ENCODE data around the gene DOLK.
A peak's percentile ranks its signal among the peaks of the same experiment; 100 is the strongest.

Gene DOLK

DNA sequence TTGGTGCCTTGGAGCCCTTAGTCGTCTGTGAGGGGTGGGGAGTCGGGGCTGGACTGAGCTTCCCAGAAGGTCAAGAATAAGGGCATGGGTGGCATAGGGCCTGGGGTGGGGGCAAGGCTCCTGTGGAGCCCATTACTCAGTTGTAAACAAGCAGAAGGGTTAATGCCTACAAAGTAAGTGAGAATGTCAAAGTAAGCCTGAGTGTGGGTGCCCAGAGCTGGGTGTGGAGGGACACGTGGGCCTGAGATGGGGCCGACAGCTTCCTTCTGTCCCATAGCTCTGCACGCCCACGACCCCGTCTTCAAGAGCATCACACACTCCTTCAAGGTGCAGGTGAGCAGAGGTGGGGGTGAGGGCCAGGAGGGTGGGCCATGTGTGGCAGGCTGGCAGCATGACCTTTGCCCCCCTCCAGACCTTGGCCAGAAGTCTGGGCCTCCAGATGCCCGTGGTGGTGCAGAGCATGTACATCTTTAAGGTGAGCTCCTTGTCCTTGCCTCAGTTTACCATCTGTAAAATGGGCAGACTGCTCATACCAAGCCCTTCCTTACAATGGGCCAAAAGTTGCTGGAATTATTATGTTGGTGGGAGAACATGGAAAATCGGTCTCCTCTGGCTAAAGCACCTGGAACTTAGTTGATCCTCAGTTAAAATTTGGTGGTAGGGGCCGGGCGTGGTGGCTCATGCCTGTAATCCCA lies 11.1 kb downstream of the DOLK start:
- Histone ChIP-seq H3K4me1 (ENCODE audit: control insufficient read depth in 2 of 2, insufficient read depth in 2 of 2, low read length in 2 of 2) (no peaks in the 10 kb centered on the region), H3K27me3 (ENCODE audit: control insufficient read depth in 2 of 2, insufficient read depth in 2 of 2, low read length in 2 of 2) (no peaks in the 10 kb centered on the region), H3K4me3 (ENCODE audit: low read length in 2 of 2) (no peak overlapping the region), H3K9ac (ENCODE audit: low read depth in 1 of 2, low read length in 2 of 2) (no peak overlapping the region), H3K27ac (ENCODE audit: low read depth in 2 of 2, low read length in 2 of 2) (no peak overlapping the region), H3K9me3 (ENCODE audit: control insufficient read depth in 2 of 2, low read length in 2 of 2) (no peaks in the 10 kb centered on the region), H3K36me3 (ENCODE audit: control insufficient read depth in 2 of 2, insufficient read depth in 2 of 2, low read length in 2 of 2) (no peaks in the 10 kb centered on the region)

DNA sequence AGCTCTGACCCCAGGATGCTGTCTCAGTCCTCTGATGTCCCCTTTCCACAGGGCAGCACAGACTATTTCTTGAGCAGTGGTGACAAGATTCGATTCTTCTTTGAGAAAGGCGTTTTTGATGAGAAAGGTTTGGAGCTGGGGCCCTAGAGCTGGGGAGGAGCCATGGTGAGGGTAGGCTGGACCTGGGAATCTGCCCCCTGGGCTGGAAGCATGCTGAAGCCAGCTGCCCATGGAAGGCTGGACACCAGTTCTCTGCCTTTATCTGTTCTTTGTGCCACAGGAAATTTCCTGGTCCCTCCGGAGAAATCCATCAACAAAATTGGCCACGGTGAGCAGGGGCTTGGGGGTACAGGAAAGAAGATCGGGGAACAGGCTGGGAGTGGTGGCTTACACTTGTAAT lies 13.7 kb downstream of the DOLK start:
- Histone ChIP-seq H3K27me3 (ENCODE audit: control insufficient read depth in 2 of 2, insufficient read depth in 2 of 2, low read length in 2 of 2) (no peaks in the 10 kb centered on the region), H3K9me3 (ENCODE audit: control insufficient read depth in 2 of 2, low read length in 2 of 2) (no peaks in the 10 kb centered on the region)

DNA sequence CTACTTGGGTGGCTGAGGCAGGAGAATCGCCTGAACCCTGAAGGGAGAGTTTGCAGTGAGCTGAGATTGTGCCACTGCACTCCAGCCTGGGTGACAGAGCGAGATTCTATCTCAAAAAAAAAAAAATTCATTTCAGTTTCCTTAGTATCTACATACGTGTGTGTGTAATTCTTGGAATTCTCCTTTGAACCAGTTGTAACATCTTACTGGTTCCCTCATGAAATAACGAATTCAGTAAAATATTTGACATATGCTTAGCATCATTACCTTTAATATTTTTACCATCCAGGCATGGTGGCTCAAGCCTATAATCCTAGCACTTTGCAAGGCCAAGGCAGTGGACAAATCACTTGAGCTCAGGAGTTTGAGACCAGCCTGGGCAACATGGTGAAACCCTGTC lies 17.8 kb downstream of the DOLK start:
- no peak overlapping the region for H3K27ac ChIP-seq (ENCODE audit: low read depth in 2 of 2, low read length in 2 of 2)
- no peak overlapping the region for H3K9ac ChIP-seq (ENCODE audit: low read depth in 1 of 2, low read length in 2 of 2)
- no peaks in the 10 kb centered on the region for H3K36me3 ChIP-seq (ENCODE audit: control insufficient read depth in 2 of 2, insufficient read depth in 2 of 2, low read length in 2 of 2)
- no peaks in the 10 kb centered on the region for H3K9me3 ChIP-seq (ENCODE audit: control insufficient read depth in 2 of 2, low read length in 2 of 2)
- no peak overlapping the region for H3K4me3 ChIP-seq (ENCODE audit: low read length in 2 of 2)
- H3K27me3 ChIP-seq (ENCODE audit: control insufficient read depth in 2 of 2, insufficient read depth in 2 of 2, low read length in 2 of 2), result no peaks in the 10 kb centered on the region
- H3K4me1 ChIP-seq (ENCODE audit: control insufficient read depth in 2 of 2, insufficient read depth in 2 of 2, low read length in 2 of 2), result no peaks in the 10 kb centered on the region

More for the DNA sequence above, 13.7 kb downstream of the DOLK start:
- Histone ChIP-seq H3K36me3 (ENCODE audit: control insufficient read depth in 2 of 2, insufficient read depth in 2 of 2, low read length in 2 of 2) (no peaks in the 10 kb centered on the region), H3K4me1 (ENCODE audit: control insufficient read depth in 2 of 2, insufficient read depth in 2 of 2, low read length in 2 of 2) (no peaks in the 10 kb centered on the region), H3K27ac (ENCODE audit: low read depth in 2 of 2, low read length in 2 of 2) (no peak overlapping the region), H3K9ac (ENCODE audit: low read depth in 1 of 2, low read length in 2 of 2) (no peak overlapping the region), H3K4me3 (ENCODE audit: low read length in 2 of 2) (no peak overlapping the region)

DNA sequence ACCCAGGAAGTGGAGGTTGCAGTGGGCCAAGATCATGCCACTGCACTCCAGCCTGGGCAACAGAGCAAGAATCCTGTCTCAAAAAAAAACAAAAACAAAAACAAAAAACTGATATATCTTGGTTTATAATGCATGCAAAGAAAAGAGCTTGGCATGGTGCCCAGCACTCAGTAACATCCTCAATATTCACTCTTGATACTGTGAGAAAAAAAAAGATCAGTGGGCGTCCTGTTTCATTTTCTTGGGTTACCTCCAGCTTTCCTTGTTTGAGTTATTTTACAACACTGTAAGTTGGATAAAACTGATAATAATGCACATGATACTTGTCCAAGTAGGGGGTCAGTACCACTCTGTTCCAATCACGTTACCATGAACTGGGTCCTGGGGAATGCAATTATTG lies 18.8 kb downstream of the DOLK start:
- no peaks in the 10 kb centered on the region for H3K36me3 ChIP-seq (ENCODE audit: control insufficient read depth in 2 of 2, insufficient read depth in 2 of 2, low read length in 2 of 2)
- H3K4me3 ChIP-seq (ENCODE audit: low read length in 2 of 2), result no peak overlapping the region
- H3K27ac ChIP-seq (ENCODE audit: low read depth in 2 of 2, low read length in 2 of 2), result no peak overlapping the region
- H3K9me3 ChIP-seq (ENCODE audit: control insufficient read depth in 2 of 2, low read length in 2 of 2), result no peaks in the 10 kb centered on the region
- no peaks in the 10 kb centered on the region for H3K4me1 ChIP-seq (ENCODE audit: control insufficient read depth in 2 of 2, insufficient read depth in 2 of 2, low read length in 2 of 2)
- H3K9ac ChIP-seq (ENCODE audit: low read depth in 1 of 2, low read length in 2 of 2), result no peak overlapping the region
- H3K27me3 ChIP-seq (ENCODE audit: control insufficient read depth in 2 of 2, insufficient read depth in 2 of 2, low read length in 2 of 2), result no peaks in the 10 kb centered on the region

DNA sequence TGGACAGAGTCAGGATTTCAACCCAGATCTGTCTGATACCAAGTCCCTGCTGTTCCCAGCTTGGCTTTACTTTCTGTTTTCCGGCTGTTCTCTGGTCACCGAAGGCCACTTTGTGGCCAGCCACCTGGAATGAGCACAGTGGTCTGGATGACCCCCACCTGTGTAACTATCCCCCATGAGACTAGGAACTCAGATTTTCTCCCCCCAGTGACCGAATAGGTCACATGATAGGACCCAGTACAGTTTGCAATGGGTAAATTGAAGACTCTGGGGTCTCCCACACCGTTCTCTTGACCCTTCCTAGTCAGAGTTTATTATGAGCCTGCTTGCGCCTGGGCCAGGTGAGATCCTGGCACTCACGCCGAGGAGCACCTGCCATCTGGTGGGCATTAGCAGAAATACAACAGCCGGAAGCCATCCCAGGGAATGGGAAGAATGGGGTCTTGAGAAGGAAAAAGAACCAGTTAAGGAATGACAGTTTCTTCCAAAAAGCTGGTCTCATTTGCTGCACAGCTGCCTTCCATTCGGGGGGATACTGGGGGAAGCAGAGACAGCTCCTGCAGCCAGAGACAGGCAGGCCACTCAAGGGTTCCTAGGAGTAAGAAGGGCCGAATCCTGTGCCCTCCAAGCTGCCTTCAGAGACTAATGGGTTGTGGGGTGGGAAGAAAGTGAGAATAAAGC lies 19.5 kb downstream of the DOLK start:
- Histone ChIP-seq H3K27me3 (ENCODE audit: control insufficient read depth in 2 of 2, insufficient read depth in 2 of 2, low read length in 2 of 2) (no peaks in the 10 kb centered on the region), H3K4me1 (ENCODE audit: control insufficient read depth in 2 of 2, insufficient read depth in 2 of 2, low read length in 2 of 2) (no peaks in the 10 kb centered on the region), H3K9ac (ENCODE audit: low read depth in 1 of 2, low read length in 2 of 2) (no peak overlapping the region), H3K9me3 (ENCODE audit: control insufficient read depth in 2 of 2, low read length in 2 of 2) (no peaks in the 10 kb centered on the region), H3K27ac (ENCODE audit: low read depth in 2 of 2, low read length in 2 of 2) (no peak overlapping the region), H3K4me3 (ENCODE audit: low read length in 2 of 2) (no peak overlapping the region), H3K36me3 (ENCODE audit: control insufficient read depth in 2 of 2, insufficient read depth in 2 of 2, low read length in 2 of 2) (no peaks in the 10 kb centered on the region)

DNA sequence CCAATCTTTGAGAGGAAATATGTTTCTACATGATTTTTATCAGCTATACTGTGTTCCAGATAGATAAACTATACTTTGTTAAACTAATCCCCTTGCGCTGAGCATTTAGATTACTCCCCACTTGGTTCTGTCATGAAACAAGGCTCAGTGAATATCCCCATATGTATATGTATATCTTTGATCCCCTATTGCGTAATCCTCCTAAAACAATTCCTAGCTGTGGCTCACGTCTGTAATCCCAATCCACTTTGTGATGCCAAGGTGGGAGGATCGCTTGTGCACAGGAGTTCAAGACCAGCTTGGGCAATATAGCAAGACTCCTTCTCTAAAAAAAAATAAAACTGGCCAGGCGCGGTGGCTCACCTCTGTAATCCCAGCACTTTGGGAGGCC lies 23.9 kb downstream of the DOLK start:
- no peak overlapping the region for H3K27ac ChIP-seq (ENCODE audit: low read depth in 2 of 2, low read length in 2 of 2)
- no peaks in the 10 kb centered on the region for H3K9me3 ChIP-seq (ENCODE audit: control insufficient read depth in 2 of 2, low read length in 2 of 2)
- no peaks in the 10 kb centered on the region for H3K27me3 ChIP-seq (ENCODE audit: control insufficient read depth in 2 of 2, insufficient read depth in 2 of 2, low read length in 2 of 2)
- no peak overlapping the region for H3K9ac ChIP-seq (ENCODE audit: low read depth in 1 of 2, low read length in 2 of 2)
- no peak overlapping the region for H3K4me3 ChIP-seq (ENCODE audit: low read length in 2 of 2)
- H3K4me1 ChIP-seq (ENCODE audit: control insufficient read depth in 2 of 2, insufficient read depth in 2 of 2, low read length in 2 of 2), result no peaks in the 10 kb centered on the region
- H3K36me3 ChIP-seq (ENCODE audit: control insufficient read depth in 2 of 2, insufficient read depth in 2 of 2, low read length in 2 of 2), result no peaks in the 10 kb centered on the region

DNA sequence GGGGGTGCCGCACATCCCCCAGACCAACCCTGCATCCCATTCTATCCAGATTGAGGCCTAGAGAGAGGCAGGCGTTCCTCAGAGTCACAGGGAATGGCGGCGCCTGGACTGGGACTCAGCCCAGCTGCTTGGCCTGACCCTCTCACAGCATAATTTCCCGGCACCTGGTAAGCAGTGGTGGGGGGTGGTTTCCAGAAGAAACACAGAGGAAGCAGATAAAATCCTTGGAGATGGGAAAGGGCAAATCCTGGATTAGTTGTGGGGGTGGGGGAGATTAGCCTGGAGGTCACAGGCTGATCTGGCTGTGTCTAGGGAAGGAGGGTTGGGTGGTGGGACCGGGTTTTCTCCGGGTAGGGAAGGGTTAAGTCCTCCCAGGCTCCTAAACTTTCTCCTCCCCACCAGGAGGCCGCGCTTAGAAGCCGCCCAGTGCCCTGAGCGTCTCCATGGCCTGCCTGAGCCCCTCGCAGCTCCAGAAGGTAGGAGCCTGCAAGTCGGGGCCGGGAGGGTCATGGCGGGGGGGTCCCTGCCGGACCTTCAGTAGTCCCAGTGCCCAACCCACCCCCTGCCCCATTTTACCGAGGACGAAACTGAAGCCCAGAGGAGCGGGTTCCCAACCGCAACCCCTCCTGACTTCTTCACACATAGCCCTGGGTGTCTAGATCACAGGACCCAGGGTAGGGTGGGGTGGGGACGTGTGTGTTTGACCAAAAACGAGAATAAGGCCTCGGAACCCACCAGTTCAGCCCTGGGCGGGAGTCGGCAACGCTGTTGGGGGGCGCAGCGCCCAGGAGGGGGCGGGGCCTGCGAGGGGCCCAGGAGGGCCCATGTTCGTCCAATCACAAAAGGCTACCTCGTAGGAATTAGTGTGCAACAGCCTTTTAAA lies 25.3 kb downstream of the DOLK start:
- H3K27me3 ChIP-seq (ENCODE audit: control insufficient read depth in 2 of 2, insufficient read depth in 2 of 2, low read length in 2 of 2), result no peaks in the 10 kb centered on the region
- peak overlapping the region; percentile 44 to 63 for H3K9ac ChIP-seq (ENCODE audit: low read depth in 1 of 2, low read length in 2 of 2)
- peak overlapping the region; percentile 47 to 59 for H3K4me3 ChIP-seq (ENCODE audit: low read length in 2 of 2)
- H3K4me1 ChIP-seq (ENCODE audit: control insufficient read depth in 2 of 2, insufficient read depth in 2 of 2, low read length in 2 of 2), result no peaks in the 10 kb centered on the region
- peaks cover 0 to 5% of the 10 kb centered on the region in 2 donors for H3K36me3 ChIP-seq (ENCODE audit: control insufficient read depth in 2 of 2, insufficient read depth in 2 of 2, low read length in 2 of 2)
- no peaks in the 10 kb centered on the region for H3K9me3 ChIP-seq (ENCODE audit: control insufficient read depth in 2 of 2, low read length in 2 of 2)
- H3K27ac ChIP-seq (ENCODE audit: low read depth in 2 of 2, low read length in 2 of 2), result peak overlapping the region; percentile 38 to 61

DNA sequence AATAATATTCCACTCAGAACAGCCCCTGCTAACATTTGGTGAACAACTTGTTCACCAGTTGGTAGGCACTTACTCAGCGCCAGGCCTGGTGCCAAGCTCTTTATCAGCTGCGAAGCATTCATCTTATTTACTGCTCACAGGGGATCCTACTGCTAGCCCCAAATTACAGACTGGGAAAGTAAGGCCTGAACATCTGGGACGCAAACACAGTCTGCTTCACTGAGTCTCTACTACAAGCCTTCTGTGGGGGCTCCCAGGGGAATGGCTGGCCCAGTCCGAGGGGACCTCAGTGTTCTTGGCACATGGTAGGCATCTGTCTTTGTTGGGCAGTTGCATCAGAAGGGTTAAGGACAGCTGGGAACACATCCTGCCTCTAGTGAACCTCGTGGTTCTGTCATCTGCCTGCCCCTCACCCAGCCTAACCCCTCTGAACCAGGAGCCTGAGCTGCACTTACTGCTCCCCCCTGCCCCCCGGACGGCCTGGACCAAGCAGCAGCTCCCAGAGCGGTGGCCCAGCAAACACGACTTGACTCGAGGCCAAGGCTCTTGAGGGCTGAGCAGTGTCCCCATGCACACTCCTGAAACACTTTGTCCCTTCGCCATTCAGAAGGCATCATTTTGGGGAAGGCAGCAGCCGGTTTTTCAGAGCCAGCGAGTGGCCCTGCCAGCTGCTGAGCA lies 26.9 kb downstream of the DOLK start, which contains the start of gene PHYHD1:
PHYHD1 (plus strand) TSS at position 602 of the 678 bp plus-strand sequence. CDS start 1,342 bp downstream, outside the sequence.
- H3K9me3 ChIP-seq (ENCODE audit: control insufficient read depth in 2 of 2, low read length in 2 of 2), result no peaks in the 10 kb centered on the region
- H3K4me3 ChIP-seq (ENCODE audit: low read length in 2 of 2), result peak within 1 kb of the TSS in 1 of 2 donors; percentile 59
- H3K36me3 ChIP-seq (ENCODE audit: control insufficient read depth in 2 of 2, insufficient read depth in 2 of 2, low read length in 2 of 2), result peaks cover 5 to 10% of the 10 kb centered on the region in 2 donors
- H3K4me1 ChIP-seq (ENCODE audit: control insufficient read depth in 2 of 2, insufficient read depth in 2 of 2, low read length in 2 of 2), result peaks cover 2 to 4% of the 10 kb centered on the region in 2 donors
- H3K27me3 ChIP-seq (ENCODE audit: control insufficient read depth in 2 of 2, insufficient read depth in 2 of 2, low read length in 2 of 2), result no peaks in the 10 kb centered on the region
- peak within 1 kb of the TSS; percentile 38 to 61 for H3K27ac ChIP-seq (ENCODE audit: low read depth in 2 of 2, low read length in 2 of 2)
- peak within 1 kb of the TSS; percentile 44 to 63 for H3K9ac ChIP-seq (ENCODE audit: low read depth in 1 of 2, low read length in 2 of 2)

DNA sequence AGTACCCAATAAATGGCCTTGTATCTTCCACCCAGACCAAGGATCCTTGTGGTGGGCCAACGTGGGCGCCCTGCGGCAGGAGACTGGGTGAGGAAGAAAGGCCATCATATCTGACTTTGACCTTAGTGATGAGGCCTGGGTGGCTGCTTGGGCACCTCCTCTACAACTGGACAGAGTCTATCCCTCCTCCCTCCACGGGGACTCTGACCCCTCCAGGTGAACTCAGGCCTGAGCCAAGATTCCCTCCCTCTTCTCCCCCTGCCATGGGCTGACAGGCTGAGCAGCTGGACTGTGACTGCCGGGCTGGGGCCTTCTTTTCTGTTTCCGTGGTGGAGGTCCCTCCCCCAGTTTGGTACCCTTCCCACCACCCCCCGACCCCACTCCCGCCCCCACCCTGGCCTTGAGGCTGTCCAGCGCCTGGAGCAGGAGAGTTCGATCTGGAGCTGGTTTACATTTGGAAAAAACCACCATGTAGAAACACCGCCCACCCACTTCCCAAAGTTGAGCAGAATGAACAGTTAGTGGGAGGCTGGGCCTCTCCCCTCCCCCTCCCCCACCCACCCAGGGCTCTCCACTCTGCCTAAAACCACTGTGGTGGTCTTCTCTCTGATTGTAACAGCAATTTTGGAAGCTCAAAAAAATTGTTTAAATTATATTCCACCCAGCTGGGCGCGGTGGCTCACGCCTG lies 27.9 kb downstream of the DOLK start:
- Histone ChIP-seq H3K27ac (ENCODE audit: low read depth in 2 of 2, low read length in 2 of 2) (no peak overlapping the region), H3K4me1 (ENCODE audit: control insufficient read depth in 2 of 2, insufficient read depth in 2 of 2, low read length in 2 of 2) (peaks cover 2 to 4% of the 10 kb centered on the region in 2 donors), H3K36me3 (ENCODE audit: control insufficient read depth in 2 of 2, insufficient read depth in 2 of 2, low read length in 2 of 2) (peaks cover 8 to 10% of the 10 kb centered on the region in 2 donors)

More for the DNA sequence above, 27.9 kb downstream of the DOLK start:
- no peak overlapping the region for H3K4me3 ChIP-seq (ENCODE audit: low read length in 2 of 2)
- no peak overlapping the region for H3K9ac ChIP-seq (ENCODE audit: low read depth in 1 of 2, low read length in 2 of 2)
- no peaks in the 10 kb centered on the region for H3K27me3 ChIP-seq (ENCODE audit: control insufficient read depth in 2 of 2, insufficient read depth in 2 of 2, low read length in 2 of 2)
- no peaks in the 10 kb centered on the region for H3K9me3 ChIP-seq (ENCODE audit: control insufficient read depth in 2 of 2, low read length in 2 of 2)

Data from mucosa of rectum (tissue), 2 donors.